HepG2 (cell line): Measurements from ENCODE around the gene DNAJC28. TPM values are rescaled to one million over a fixed set of nuclear protein-coding genes. Genes with fewer than 3 reads are reported as not detected.

Source experiments
- ATF2 ChIP-seq: sonication (generic); formaldehyde crosslinking; IDR thresholded peaks from 2 replicates; pipeline ENCODE4 v1.4.0; 2020; ENCODE audit warnings: missing genetic modification reagents
- FOSL2 ChIP-seq: sonication (generic); formaldehyde crosslinking; IDR thresholded peaks from 2 replicates; pipeline ENCODE4 v1.4.0; 2020; ENCODE audit warnings: missing genetic modification reagents
- FOXO4 ChIP-seq: sonication (generic); formaldehyde crosslinking; conservative IDR thresholded peaks from 2 replicates; pipeline ENCODE4 v1.8.1; 2023; ENCODE audit warnings: missing genetic modification reagents
- HIVEP1 ChIP-seq: sonication (generic); formaldehyde crosslinking; IDR thresholded peaks from 2 replicates; pipeline ENCODE4 v1.4.0; 2020; ENCODE audit warnings: mild to moderate bottlenecking, missing genetic modification reagents
- IRF2 ChIP-seq: IDR thresholded peaks from 2 replicates; pipeline ENCODE4 v1.6.1; 2018; ENCODE audit warnings: missing genetic modification reagents, missing compliant biosample characterization
- KMT2B ChIP-seq: IDR thresholded peaks from 2 replicates; pipeline ENCODE4 v1.6.1; 2016; ENCODE audit warnings: missing genetic modification reagents, missing compliant biosample characterization
- MAZ ChIP-seq, 2 experiments: sonication (generic) in 1 of 2; formaldehyde crosslinking in 1 of 2; IDR thresholded peaks; 2 replicates each; pipeline versions ENCODE4 v1.5.0 to v1.6.1; 2012 to 2020; ENCODE audit warnings: low read depth in 2 of 2, mild to moderate bottlenecking in 2 of 2, borderline replicate concordance in 1 of 2, improper control_type of control experiment in 1 of 2, low read length in 1 of 2, missing genetic modification reagents in 1 of 2, moderate library complexity in 1 of 2
- ZBTB26 ChIP-seq: IDR thresholded peaks from 2 replicates; pipeline ENCODE4 v1.6.1; 2016; ENCODE audit warnings: missing compliant biosample characterization, missing genetic modification reagents, borderline replicate concordance
- ZBTB3 ChIP-seq: sonication (generic); formaldehyde crosslinking; IDR thresholded peaks from 2 replicates; pipeline ENCODE4 v1.4.0; 2020; ENCODE audit warnings: low read depth, mild to moderate bottlenecking, moderate library complexity, missing genetic modification reagents, borderline replicate concordance
- ZBTB7A ChIP-seq: sonication (generic); formaldehyde crosslinking; IDR thresholded peaks from 2 replicates; pipeline ENCODE4 v1.8.0; 2022; ENCODE audit warnings: mild to moderate bottlenecking, missing genetic modification reagents
- ZFP62 ChIP-seq: sonication (generic); formaldehyde crosslinking; IDR thresholded peaks from 2 replicates; pipeline ENCODE4 v1.4.0; 2020; ENCODE audit warnings: missing genetic modification reagents
- ZNF282 ChIP-seq: fragments of 450-650 bp; IDR thresholded peaks from 2 replicates; pipeline ENCODE4 v1.6.1; 2018; ENCODE audit not compliant: partially characterized antibody
- ZNF616 ChIP-seq: sonication (generic); formaldehyde crosslinking; IDR thresholded peaks from 2 replicates; pipeline ENCODE4 v1.5.0; 2020; ENCODE audit warnings: low read depth, mild to moderate bottlenecking, missing genetic modification reagents
- ZNF740 ChIP-seq: sonication (generic); formaldehyde crosslinking; IDR thresholded peaks from 2 replicates; pipeline ENCODE4 v1.4.0; 2020; ENCODE audit warnings: missing genetic modification reagents
- ZNF749 ChIP-seq: sonication (generic); formaldehyde crosslinking; IDR thresholded peaks from 2 replicates; pipeline ENCODE4 v1.8.0; 2022; ENCODE audit warnings: mild to moderate bottlenecking, missing genetic modification reagents, moderate library complexity, borderline replicate concordance
- ZSCAN31 ChIP-seq: sonication (generic); formaldehyde crosslinking; IDR thresholded peaks from 2 replicates; pipeline ENCODE4 v1.5.0; 2020; ENCODE audit warnings: low read depth, mild to moderate bottlenecking, missing genetic modification reagents
- polyA plus RNA-seq, 8 experiments: library from polyadenylated mRNA; depleted of rRNA in 3 of 8; stranded (reverse) in 7 of 8; unstranded in 1 of 8; fragments of >200 nt; fragmentation: Illumina TruSeq in 4 of 8; extraction: Trizol in 4 of 8; gene quantifications; 2 replicates each; pipeline versions ENCODE4 v1.2.1 to v1.2.3, GENCODE V29; 2011 to 2016; ENCODE audit warnings: low read depth in 4 of 8, missing spikeins in 1 of 8, mixed read lengths in 1 of 8; ENCODE audit not compliant: insufficient read depth in 1 of 8
- total RNA-seq, 5 experiments: library from RNA; depleted of rRNA; stranded (reverse); fragments of >200 nt; fragmentation: Illumina TruSeq; extraction: Trizol; gene quantifications; 2 replicates each; pipeline ENCODE4 v1.2.3, GENCODE V29; 2016; ENCODE audit warnings: low read depth in 1 of 5
- TF ChIP-seq, protein P1 (sequence below): IDR thresholded peaks from 2 replicates; pipeline ENCODE4 v1.6.1; 2016; ENCODE audit warnings: mild to moderate bottlenecking
- TF ChIP-seq, protein P2 (sequence below): IDR thresholded peaks from 2 replicates; pipeline ENCODE4 v1.4.0; 2020; ENCODE audit warnings: mild to moderate bottlenecking, missing genetic modification reagents

The DNAJC28 gene
- total and polyA plus RNA-seq, 2 of the 13 experiments (the other 11 are each of a cell fraction or from before 2014, with no cell fraction given), result 1.5 to 3.3 TPM

- TF ChIP-seq ZNF749 (CRISPR knock-in tag) (no peak), ZSCAN31 (CRISPR knock-in tag) (0 out of 2 replicates have a peak, but pooled peaks have one; percentile 48), FOSL2 (peak; percentile 30; the same call in 1 of the 2 replicates), ZFP62 (no peak), IRF2 (peak; percentile 86; the same call in 1 of the 2 replicates), MAZ (IDR thresholded peaks at IDR 0.05; ENCODE audit: borderline replicate concordance, low read depth, low read length) (0 out of 2 replicates have a peak, but pooled peaks have one; percentile 52), MAZ (CRISPR knock-in tag; IDR thresholded peaks at IDR 0.05; ENCODE audit: low read depth) (peak; percentile 54; the same call in 1 of the 2 replicates), ZNF616 (CRISPR knock-in tag) (no peak), ZBTB7A (CRISPR knock-in tag) (peak; percentile 82; the same call in 1 of the 2 replicates), ZBTB26 (no peak), ZBTB3 (no peak), ZNF282 (no peak), KMT2B (peak; percentile 78), FOXO4 (no peak), HIVEP1 (CRISPR knock-in tag) (peak; percentile 71; the same call in 1 of the 2 replicates), ZNF740 (CRISPR knock-in tag) (no peak), ATF2 (CRISPR knock-in tag) (peak; percentile 65; the same call in 1 of the 2 replicates)
- TF ChIP-seq, protein P1, sequence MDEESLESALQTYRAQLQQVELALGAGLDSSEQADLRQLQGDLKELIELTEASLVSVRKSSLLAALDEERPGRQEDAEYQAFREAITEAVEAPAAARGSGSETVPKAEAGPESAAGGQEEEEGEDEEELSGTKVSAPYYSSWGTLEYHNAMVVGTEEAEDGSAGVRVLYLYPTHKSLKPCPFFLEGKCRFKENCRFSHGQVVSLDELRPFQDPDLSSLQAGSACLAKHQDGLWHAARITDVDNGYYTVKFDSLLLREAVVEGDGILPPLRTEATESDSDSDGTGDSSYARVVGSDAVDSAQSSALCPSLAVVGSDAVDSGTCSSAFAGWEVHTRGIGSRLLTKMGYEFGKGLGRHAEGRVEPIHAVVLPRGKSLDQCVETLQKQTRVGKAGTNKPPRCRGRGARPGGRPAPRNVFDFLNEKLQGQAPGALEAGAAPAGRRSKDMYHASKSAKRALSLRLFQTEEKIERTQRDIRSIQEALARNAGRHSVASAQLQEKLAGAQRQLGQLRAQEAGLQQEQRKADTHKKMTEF (CRISPR knock-in tag), result peak; percentile 71
- TF ChIP-seq, protein P2, sequence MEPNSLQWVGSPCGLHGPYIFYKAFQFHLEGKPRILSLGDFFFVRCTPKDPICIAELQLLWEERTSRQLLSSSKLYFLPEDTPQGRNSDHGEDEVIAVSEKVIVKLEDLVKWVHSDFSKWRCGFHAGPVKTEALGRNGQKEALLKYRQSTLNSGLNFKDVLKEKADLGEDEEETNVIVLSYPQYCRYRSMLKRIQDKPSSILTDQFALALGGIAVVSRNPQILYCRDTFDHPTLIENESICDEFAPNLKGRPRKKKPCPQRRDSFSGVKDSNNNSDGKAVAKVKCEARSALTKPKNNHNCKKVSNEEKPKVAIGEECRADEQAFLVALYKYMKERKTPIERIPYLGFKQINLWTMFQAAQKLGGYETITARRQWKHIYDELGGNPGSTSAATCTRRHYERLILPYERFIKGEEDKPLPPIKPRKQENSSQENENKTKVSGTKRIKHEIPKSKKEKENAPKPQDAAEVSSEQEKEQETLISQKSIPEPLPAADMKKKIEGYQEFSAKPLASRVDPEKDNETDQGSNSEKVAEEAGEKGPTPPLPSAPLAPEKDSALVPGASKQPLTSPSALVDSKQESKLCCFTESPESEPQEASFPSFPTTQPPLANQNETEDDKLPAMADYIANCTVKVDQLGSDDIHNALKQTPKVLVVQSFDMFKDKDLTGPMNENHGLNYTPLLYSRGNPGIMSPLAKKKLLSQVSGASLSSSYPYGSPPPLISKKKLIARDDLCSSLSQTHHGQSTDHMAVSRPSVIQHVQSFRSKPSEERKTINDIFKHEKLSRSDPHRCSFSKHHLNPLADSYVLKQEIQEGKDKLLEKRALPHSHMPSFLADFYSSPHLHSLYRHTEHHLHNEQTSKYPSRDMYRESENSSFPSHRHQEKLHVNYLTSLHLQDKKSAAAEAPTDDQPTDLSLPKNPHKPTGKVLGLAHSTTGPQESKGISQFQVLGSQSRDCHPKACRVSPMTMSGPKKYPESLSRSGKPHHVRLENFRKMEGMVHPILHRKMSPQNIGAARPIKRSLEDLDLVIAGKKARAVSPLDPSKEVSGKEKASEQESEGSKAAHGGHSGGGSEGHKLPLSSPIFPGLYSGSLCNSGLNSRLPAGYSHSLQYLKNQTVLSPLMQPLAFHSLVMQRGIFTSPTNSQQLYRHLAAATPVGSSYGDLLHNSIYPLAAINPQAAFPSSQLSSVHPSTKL, result peak; percentile 9; the same call in 1 of the 2 replicates
Observed at GRCh38 chr21:33491373-33492102, at the start of gene DNAJC28 (continued).
